ENCODE data around the gene ELAC1.
"Not testable (repeated sequence)": the region's sequence is repeated elsewhere in the genome, so short reads cannot be mapped to it uniquely, and the experiment has no call there.

Gene ELAC1

GRCh38 chr18:50973367-50974126, 5.7 kb downstream of the ELAC1 start:
- no peak for DNase-seq

GRCh38 chr18:50977037-50977760, 9.4 kb downstream of the ELAC1 start:
- no peak for DNase-seq

GRCh38 chr18:50981381-50981780, 13.5 kb downstream of the ELAC1 start:
- no peak for DNase-seq

GRCh38 chr18:50982086-50982801, 14.4 kb downstream of the ELAC1 start:
- no peak for DNase-seq

GRCh38 chr18:50982802-50983179, 15.0 kb downstream of the ELAC1 start:
- no peak for DNase-seq

- DNase-seq, result no peak
Observed at GRCh38 chr18:50986360-50987087, 18.7 kb downstream of the ELAC1 start.

GRCh38 chr18:50987261-50987660, 19.4 kb downstream of the ELAC1 start:
- no peak for DNase-seq

GRCh38 chr18:50989711-50990110, 21.9 kb downstream of the ELAC1 start:
- DNase-seq, result no peak

GRCh38 chr18:50992351-50992762, 24.5 kb downstream of the ELAC1 start:
- no peak for DNase-seq

GRCh38 chr18:50994031-50994430, 26.2 kb downstream of the ELAC1 start:
- no peak for DNase-seq

GRCh38 chr18:51003174-51003573, 35.3 kb downstream of the ELAC1 start:
- not testable (repeated sequence) for DNase-seq

- DNase-seq, result no peak
Observed at GRCh38 chr18:51006061-51006818, 38.4 kb downstream of the ELAC1 start.

- DNase-seq, result no peak
Observed at GRCh38 chr18:51006948-51007789, 39.3 kb downstream of the ELAC1 start.

- no peak for DNase-seq
Observed at GRCh38 chr18:51007790-51008139, 39.9 kb downstream of the ELAC1 start.

GRCh38 chr18:51009072-51009471, 41.2 kb downstream of the ELAC1 start:
- no peak for DNase-seq

- DNase-seq, result no peak
Observed at GRCh38 chr18:51010218-51010617, 42.4 kb downstream of the ELAC1 start.

GRCh38 chr18:51011709-51012108, 43.9 kb downstream of the ELAC1 start:
- DNase-seq, result no peak

- no peak for DNase-seq
Observed at GRCh38 chr18:51012441-51012840, 44.6 kb downstream of the ELAC1 start.

GRCh38 chr18:51013259-51013658, 45.4 kb downstream of the ELAC1 start:
- DNase-seq, result no peak

GRCh38 chr18:51017140-51017879, 49.5 kb downstream of the ELAC1 start:
- DNase-seq, result no peak

- no peak for DNase-seq
Observed at GRCh38 chr18:51020536-51020935, 52.7 kb downstream of the ELAC1 start.
